ENCODE results near the gene CISTR.
A peak's percentile ranks its signal among the peaks of the same experiment; 100 is the strongest.

Gene CISTR
- long read RNA-seq, result 0 reads

GRCh38 chr12:53751336-53752191, at the start of gene CISTR:
Gene CISTR, minus strand, starts transcription at chr12:53751979.
- Histone ChIP-seq H3K4me3 (replicated peaks; ENCODE audit: insufficient read depth, low read length) (peak within 1 kb of the TSS; percentile 29), H3K27ac (replicated peaks) (no peak within 1 kb of the TSS), H3K27me3 (ENCODE audit: insufficient read depth, poor library complexity, severe bottlenecking) (peaks cover 35% of the 10 kb centered on the region)
- DNase-seq (ENCODE audit: low read depth in 1 of 2, low spot score in 1 of 2), result peak in 1 of 2 experiments; percentile 51
- no peak; the same call in 1 of the 2 replicates for TF ChIP-seq POLR2AphosphoS5 (IDR thresholded peaks at IDR 0.05; ENCODE audit: low read depth)
- TF ChIP-seq SPI1 (IDR thresholded peaks at IDR 0.05; ENCODE audit: borderline replicate concordance, low read depth), result peak; percentile 74
- TF ChIP-seq REST (IDR thresholded peaks at IDR 0.05; ENCODE audit: insufficient replicate concordance, low read depth), result no peak

- H3K27ac ChIP-seq (replicated peaks), result no peak overlapping the region
- DNase-seq (ENCODE audit: low read depth in 1 of 2, low spot score in 1 of 2), result peak in 1 of 2 experiments; percentile 58
- no peak for TF ChIP-seq CTCF (IDR thresholded peaks at IDR 0.05; ENCODE audit: insufficient read depth, low read length)
- no peak for TF ChIP-seq POLR2AphosphoS5 (IDR thresholded peaks at IDR 0.05; ENCODE audit: low read depth)
- no peak for TF ChIP-seq REST (IDR thresholded peaks at IDR 0.05; ENCODE audit: insufficient replicate concordance, low read depth)
- TF ChIP-seq GABPA (IDR thresholded peaks at IDR 0.05; ENCODE audit: low read depth), result no peak
- no peak for TF ChIP-seq SPI1 (IDR thresholded peaks at IDR 0.05; ENCODE audit: borderline replicate concordance, low read depth)
- H3K4me3 ChIP-seq (replicated peaks; ENCODE audit: insufficient read depth, low read length), result no peak overlapping the region
- H3K27me3 ChIP-seq (ENCODE audit: insufficient read depth, poor library complexity, severe bottlenecking), result peaks cover 22% of the 10 kb centered on the region
Observed at GRCh38 chr12:53798575-53798974, 46.8 kb upstream of the CISTR start.

- no peak for TF ChIP-seq SPI1 (IDR thresholded peaks at IDR 0.05; ENCODE audit: borderline replicate concordance, low read depth)
- TF ChIP-seq REST (IDR thresholded peaks at IDR 0.05; ENCODE audit: insufficient replicate concordance, low read depth), result no peak
- TF ChIP-seq POLR2AphosphoS5 (IDR thresholded peaks at IDR 0.05; ENCODE audit: low read depth), result no peak
- TF ChIP-seq CTCF (IDR thresholded peaks at IDR 0.05; ENCODE audit: insufficient read depth, low read length), result no peak
- no peak for TF ChIP-seq GABPA (IDR thresholded peaks at IDR 0.05; ENCODE audit: low read depth)
- Histone ChIP-seq H3K27me3 (ENCODE audit: insufficient read depth, poor library complexity, severe bottlenecking) (peaks cover 20% of the 10 kb centered on the region), H3K27ac (replicated peaks) (no peak overlapping the region), H3K4me3 (replicated peaks; ENCODE audit: insufficient read depth, low read length) (no peak overlapping the region)
- no peak for DNase-seq (ENCODE audit: low read depth in 1 of 2, low spot score in 1 of 2)
Observed at GRCh38 chr12:53795927-53796326, 44.1 kb upstream of the CISTR start.

Measured in HL-60 (cell line).